ENCODE data around the gene ACACB.
"Not testable (repeated sequence)": the region's sequence is repeated elsewhere in the genome, so short reads cannot be mapped to it uniquely, and the experiment has no call there.

The ACACB gene

GRCh38 chr12:109169262-109169661, 52.9 kb downstream of the ACACB start:
- TF ChIP-seq CTCF (IDR thresholded peaks at IDR 0.05; ENCODE audit: low read depth, low read length), result no peak
- H3K4me3 ChIP-seq (replicated peaks in 1 of 2; ENCODE audit: low read depth in 2 of 2, low read length in 2 of 2), result no peak overlapping the region
- no peak for DNase-seq (ENCODE audit: low read depth in 2 of 2)

- DNase-seq (ENCODE audit: low read depth in 2 of 2), result no peak
- TF ChIP-seq CTCF (IDR thresholded peaks at IDR 0.05; ENCODE audit: low read depth, low read length), result no peak
- no peak overlapping the region for H3K4me3 ChIP-seq (replicated peaks in 1 of 2; ENCODE audit: low read depth in 2 of 2, low read length in 2 of 2)
Observed at GRCh38 chr12:109169686-109170085, 53.3 kb downstream of the ACACB start.

- no peak overlapping the region for H3K4me3 ChIP-seq (replicated peaks in 1 of 2; ENCODE audit: low read depth in 2 of 2, low read length in 2 of 2)
- no peak for DNase-seq (ENCODE audit: low read depth in 2 of 2)
- TF ChIP-seq CTCF (IDR thresholded peaks at IDR 0.05; ENCODE audit: low read depth, low read length), result no peak
Observed at GRCh38 chr12:109170324-109170723, 53.9 kb downstream of the ACACB start.

GRCh38 chr12:109172787-109173186, 56.4 kb downstream of the ACACB start:
- H3K4me3 ChIP-seq (replicated peaks in 1 of 2; ENCODE audit: low read depth in 2 of 2, low read length in 2 of 2); DNase-seq (ENCODE audit: low read depth in 2 of 2): not testable (repeated sequence)

- DNase-seq (ENCODE audit: low read depth in 2 of 2), result no peak
- no peak for TF ChIP-seq CTCF (IDR thresholded peaks at IDR 0.05; ENCODE audit: low read depth, low read length)
Observed at GRCh38 chr12:109173443-109174240, 57.3 kb downstream of the ACACB start.

GRCh38 chr12:109174468-109174867, 58.1 kb downstream of the ACACB start:
- no peak for TF ChIP-seq CTCF (IDR thresholded peaks at IDR 0.05; ENCODE audit: low read depth, low read length)
- H3K4me3 ChIP-seq (replicated peaks in 1 of 2; ENCODE audit: low read depth in 2 of 2, low read length in 2 of 2), result no peak overlapping the region
- no peak for DNase-seq (ENCODE audit: low read depth in 2 of 2)

More at GRCh38 chr12:109173443-109174240, 57.3 kb downstream of the ACACB start:
- no peak overlapping the region for H3K4me3 ChIP-seq (replicated peaks in 1 of 2; ENCODE audit: low read depth in 2 of 2, low read length in 2 of 2)

- no peak for TF ChIP-seq CTCF (IDR thresholded peaks at IDR 0.05; ENCODE audit: low read depth, low read length)
- H3K4me3 ChIP-seq (replicated peaks in 1 of 2; ENCODE audit: low read depth in 2 of 2, low read length in 2 of 2), result no peak overlapping the region
- DNase-seq (ENCODE audit: low read depth in 2 of 2), result no peak
Observed at GRCh38 chr12:109178532-109178931, 62.1 kb downstream of the ACACB start.

Data from cardiac fibroblast (primary cell).